Activated naive CD4-positive, alpha-beta T cell treated with anti-CD3 and anti-CD28 coated beads, Interleukin-2, amount 10 ng/mL, durations not matched to agents 7 days and 5 days (primary cell): Measurements from ENCODE around the gene PCCA.
"Not testable (repeated sequence)": the region's sequence is repeated elsewhere in the genome, so short reads cannot be mapped to it uniquely, and the experiment has no call there.

Experiments
- CTCF ChIA-PET: fragments of 350-600 bp; sonication (Branson Sonifier 250); formaldehyde crosslinking; loops from one replicate; lab custom pipeline; 2021; ENCODE audit warnings: antibody characterized with exemption; lab: Charles Lee
- DNase-seq: peaks from one replicate; pipeline ENCODE4 v3.0.0-alpha.2; 2020
- H3K27ac Mint-ChIP-seq: one replicate; pipeline ENCODE4 v1.8.0; 2021; ENCODE audit warnings: mild to moderate bottlenecking, moderate library complexity, mixed read lengths
- H3K27me3 Mint-ChIP-seq: one replicate; pipeline ENCODE4 v1.8.0; 2021; ENCODE audit warnings: mild to moderate bottlenecking, mixed read lengths
- H3K36me3 Mint-ChIP-seq: one replicate; pipeline ENCODE4 v1.8.0; 2021; ENCODE audit warnings: mixed read lengths
- H3K4me1 Mint-ChIP-seq: one replicate; pipeline ENCODE4 v1.8.0; 2021; ENCODE audit warnings: mixed read lengths
- H3K4me3 Mint-ChIP-seq: one replicate; pipeline ENCODE4 v1.8.0; 2021; ENCODE audit warnings: mild to moderate bottlenecking, moderate library complexity, mixed read lengths
- H3K9me3 Mint-ChIP-seq: one replicate; pipeline ENCODE4 v1.8.0; 2021; ENCODE audit warnings: mixed read lengths

PCCA gene

DNA sequence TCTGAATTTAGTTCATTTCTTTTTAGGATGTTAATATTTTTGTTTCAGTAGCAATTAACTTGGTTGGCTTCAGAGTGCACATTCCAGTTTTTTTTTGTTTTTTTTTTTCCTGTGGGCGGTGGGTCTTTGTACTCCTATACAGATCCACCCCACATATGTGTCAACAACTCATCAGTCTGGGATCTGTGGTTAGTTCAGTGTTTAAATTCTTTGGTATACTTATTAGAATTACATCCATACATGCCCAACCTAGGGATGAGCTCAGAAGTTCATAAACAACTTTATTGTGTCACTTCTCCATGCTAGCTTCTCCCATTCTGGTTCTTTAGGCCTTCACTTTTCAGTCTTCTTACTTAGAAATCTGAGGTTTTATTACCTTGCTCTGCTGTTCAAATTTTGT, 50.9 kb downstream of the PCCA start:
- Mint-ChIP-seq H3K4me1 (peaks cover 9% of the 10 kb centered on the region), H3K36me3 (peaks cover 5% of the 10 kb centered on the region), H3K4me3 (no peak overlapping the region), H3K27ac (no peak overlapping the region), H3K27me3 (no peaks in the 10 kb centered on the region), H3K9me3 (peaks cover 2% of the 10 kb centered on the region)
- no peak for DNase-seq
- CTCF ChIA-PET: no interaction called here

DNA sequence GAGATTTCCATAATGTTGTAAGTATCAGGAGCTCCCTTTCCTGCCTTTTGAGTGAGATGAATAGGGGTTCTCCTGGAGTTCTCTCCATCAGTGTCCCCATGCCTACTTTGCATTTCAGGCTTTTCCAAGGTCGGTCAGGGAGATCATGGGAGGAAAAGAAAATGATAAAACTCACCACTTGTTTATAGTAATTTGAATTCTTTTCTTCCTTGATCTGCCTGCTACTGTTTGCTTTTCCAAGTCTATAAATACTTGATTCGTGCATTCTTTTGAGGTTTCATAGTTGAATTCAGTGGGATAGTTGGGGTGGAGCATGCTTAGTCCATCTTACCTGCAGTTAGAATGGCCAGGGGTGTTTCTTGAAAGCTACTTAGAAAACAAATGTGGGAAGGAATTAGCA, 51.5 kb downstream of the PCCA start:
- CTCF ChIA-PET: no interaction called here

DNA sequence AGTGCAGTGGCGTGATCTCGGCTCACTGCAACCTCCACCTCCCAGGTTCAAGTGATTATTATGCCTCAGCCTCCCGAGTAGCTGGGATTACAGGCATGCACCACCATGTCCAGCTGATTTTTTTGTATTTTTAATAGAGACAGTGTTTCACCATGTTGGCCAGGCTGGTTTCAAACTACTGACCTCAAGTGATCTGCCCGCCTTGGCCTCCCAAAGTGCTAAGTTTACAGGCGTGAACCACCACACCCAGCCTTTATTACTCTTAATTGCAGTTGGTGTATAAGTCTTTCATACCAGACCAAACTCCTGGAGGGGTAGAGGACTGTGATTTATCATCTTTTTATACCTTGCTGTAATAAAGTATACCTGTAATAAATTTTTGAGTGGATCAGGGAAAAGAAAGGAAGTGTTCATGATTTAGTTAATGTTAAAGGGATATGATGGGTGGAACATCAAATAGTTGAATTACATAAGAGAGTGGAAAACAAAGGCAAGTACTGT, 52.6 kb downstream of the PCCA start:
- H3K27me3 Mint-ChIP-seq, H3K27ac Mint-ChIP-seq, H3K36me3 Mint-ChIP-seq, H3K4me1 Mint-ChIP-seq, H3K9me3 Mint-ChIP-seq, DNase-seq, H3K4me3 Mint-ChIP-seq, CTCF ChIA-PET: not testable (repeated sequence)

More for the DNA sequence above, 51.5 kb downstream of the PCCA start:
- Mint-ChIP-seq H3K4me1 (peaks cover 9% of the 10 kb centered on the region), H3K27ac (no peak overlapping the region), H3K9me3 (peaks cover 5% of the 10 kb centered on the region), H3K4me3 (no peak overlapping the region), H3K27me3 (no peaks in the 10 kb centered on the region), H3K36me3 (peaks cover 9% of the 10 kb centered on the region)
- no peak for DNase-seq

DNA sequence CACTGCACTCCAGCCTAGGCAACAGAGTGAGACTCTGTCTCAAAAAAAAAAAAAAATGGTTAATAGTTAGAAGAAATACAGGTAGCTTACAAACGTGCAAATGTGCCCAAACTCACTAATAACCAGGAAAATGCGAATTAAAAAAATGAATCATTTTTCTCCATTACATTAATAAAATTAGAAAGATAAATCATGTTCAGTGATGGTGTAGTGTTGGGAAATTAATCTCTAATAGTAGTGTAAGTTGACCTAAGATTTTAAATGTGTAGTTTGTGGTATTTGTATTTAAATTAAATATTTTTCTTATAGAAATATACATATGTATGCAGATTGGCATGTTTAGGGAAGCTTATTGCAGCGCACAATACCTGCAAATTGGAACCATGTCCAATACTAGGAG, 57.6 kb downstream of the PCCA start:
- Mint-ChIP-seq H3K27me3 (no peaks in the 10 kb centered on the region), H3K4me3 (no peak overlapping the region), H3K4me1 (no peaks in the 10 kb centered on the region), H3K9me3 (peaks cover 4% of the 10 kb centered on the region), H3K36me3 (peaks cover 4% of the 10 kb centered on the region), H3K27ac (no peak overlapping the region)
- no peak for DNase-seq
- CTCF ChIA-PET: no interaction called here

DNA sequence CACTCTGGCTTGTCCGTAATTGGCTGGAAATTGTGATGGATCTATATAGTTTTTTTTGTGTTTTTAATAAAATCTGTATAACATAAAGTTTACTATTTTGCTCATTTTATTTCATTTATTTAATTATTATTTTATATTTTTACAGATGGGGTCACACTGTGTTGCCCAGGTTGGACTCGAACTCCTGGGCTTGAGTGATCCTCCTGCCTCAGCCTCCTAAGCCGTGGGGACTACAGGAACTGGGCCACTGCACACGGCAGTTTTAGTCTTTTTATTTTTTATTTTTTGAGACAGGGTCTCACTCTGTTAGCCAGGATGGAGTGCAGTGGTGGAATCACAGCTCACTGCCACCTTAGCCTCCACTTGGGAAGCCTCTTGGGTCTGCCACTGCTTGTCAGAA, 58.9 kb downstream of the PCCA start:
- no peak for DNase-seq
- Mint-ChIP-seq H3K27me3 (no peaks in the 10 kb centered on the region), H3K4me3 (no peak overlapping the region), H3K36me3 (peaks cover 4% of the 10 kb centered on the region), H3K4me1 (no peaks in the 10 kb centered on the region), H3K9me3 (peaks cover 4% of the 10 kb centered on the region), H3K27ac (no peak overlapping the region)
- CTCF ChIA-PET: no interaction called here

DNA sequence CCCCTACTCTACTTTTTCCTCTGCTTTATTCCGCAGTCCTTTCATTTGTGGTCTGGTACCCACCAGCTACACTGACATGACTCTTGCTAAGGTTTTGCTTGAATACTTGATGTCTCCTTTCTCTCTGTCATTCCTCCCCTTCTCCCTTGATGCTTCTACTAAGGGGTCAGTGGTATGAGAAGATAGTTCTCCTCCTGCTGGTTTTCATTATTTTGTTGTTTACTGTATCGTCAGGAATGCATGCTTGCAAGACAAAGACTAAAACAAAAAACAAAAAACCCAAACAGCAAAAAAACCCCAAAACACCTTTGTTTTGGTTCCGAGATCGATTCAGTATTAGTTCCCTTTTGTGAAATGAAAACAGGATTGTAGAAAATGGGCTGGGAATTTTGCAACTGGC, 59.5 kb downstream of the PCCA start:
- DNase-seq: no peak
- H3K27me3 Mint-ChIP-seq: no peaks in the 10 kb centered on the region
- H3K4me3 Mint-ChIP-seq: no peak overlapping the region
- no peak overlapping the region for H3K27ac Mint-ChIP-seq
- CTCF ChIA-PET: no interaction called here
- H3K9me3 Mint-ChIP-seq: peaks cover 4% of the 10 kb centered on the region
- H3K36me3 Mint-ChIP-seq: peaks cover 4% of the 10 kb centered on the region
- H3K4me1 Mint-ChIP-seq: no peaks in the 10 kb centered on the region

DNA sequence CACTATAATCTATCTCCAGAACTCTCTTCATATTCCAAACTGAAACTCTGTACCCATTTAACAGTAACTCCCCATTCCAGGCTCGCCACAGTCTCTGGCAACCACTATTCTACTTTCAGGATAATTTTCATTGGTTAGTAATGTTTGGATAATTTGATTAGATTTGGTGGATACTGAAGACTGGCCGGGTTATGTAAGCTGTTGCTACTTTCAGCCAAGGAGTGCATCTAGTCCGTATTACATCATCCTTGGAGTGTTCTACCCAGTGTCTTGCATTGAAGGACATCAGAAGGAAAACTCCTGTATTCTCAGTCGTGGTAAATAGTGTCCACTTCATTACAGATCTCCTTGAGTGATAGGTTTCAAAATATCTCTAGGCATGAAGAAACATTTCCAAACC, 60.5 kb downstream of the PCCA start:
- no peaks in the 10 kb centered on the region for H3K27me3 Mint-ChIP-seq
- H3K27ac Mint-ChIP-seq: no peak overlapping the region
- H3K4me3 Mint-ChIP-seq: no peak overlapping the region
- no peaks in the 10 kb centered on the region for H3K4me1 Mint-ChIP-seq
- no peak for DNase-seq
- H3K9me3 Mint-ChIP-seq: peaks cover 4% of the 10 kb centered on the region
- peaks cover 4% of the 10 kb centered on the region for H3K36me3 Mint-ChIP-seq
- CTCF ChIA-PET: no interaction called here

DNA sequence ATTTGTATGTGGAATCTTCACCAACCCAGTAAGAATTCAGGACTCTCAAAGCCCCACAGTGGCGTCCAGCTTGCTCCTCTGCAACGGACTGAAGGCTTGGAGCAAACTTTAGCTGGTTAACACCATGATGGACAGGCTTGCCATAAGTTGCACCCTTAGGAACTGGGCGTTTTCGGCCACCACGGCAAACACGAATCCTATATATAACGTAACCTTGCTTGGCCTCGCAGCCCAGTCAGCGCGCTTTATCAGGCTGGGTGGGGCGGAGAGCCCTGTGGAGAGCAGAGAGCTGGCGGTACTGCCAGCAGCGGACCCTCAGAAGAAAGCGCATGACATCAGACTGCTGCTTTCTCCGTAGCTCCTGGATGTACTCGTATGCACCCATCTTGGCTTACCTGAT, 61.8 kb downstream of the PCCA start:
- H3K27me3 Mint-ChIP-seq, H3K4me1 Mint-ChIP-seq, CTCF ChIA-PET, H3K4me3 Mint-ChIP-seq, H3K36me3 Mint-ChIP-seq, H3K27ac Mint-ChIP-seq, H3K9me3 Mint-ChIP-seq, DNase-seq: not testable (repeated sequence)

DNA sequence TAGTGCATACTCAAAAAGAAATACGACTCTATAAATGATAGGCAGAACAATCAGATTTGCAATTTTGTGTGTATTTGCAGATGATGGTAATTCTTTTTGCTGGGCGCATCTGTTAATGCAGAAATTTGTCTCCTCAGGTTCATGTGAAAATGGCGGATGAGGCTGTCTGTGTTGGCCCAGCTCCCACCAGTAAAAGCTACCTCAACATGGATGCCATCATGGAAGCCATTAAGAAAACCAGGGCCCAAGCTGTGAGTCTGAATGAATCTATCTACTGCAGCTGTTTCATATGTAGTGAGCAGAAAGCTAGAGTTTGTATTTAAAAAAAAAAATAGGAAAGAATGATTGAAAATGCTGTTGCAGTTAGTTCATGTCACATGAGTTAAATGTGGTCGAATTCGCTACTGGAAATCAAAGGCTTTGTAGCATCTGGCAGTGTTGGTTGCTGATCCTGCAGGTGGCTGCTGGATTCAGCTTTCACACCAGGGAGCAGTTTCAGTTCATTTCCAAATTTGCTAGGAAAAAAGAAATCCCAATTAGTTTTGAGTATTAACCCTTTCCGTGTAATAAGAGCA, 66.0 kb downstream of the PCCA start:
- Mint-ChIP-seq H3K9me3 (no peaks in the 10 kb centered on the region), H3K36me3 (peaks cover 2% of the 10 kb centered on the region), H3K4me1 (peaks cover 5% of the 10 kb centered on the region), H3K27me3 (no peaks in the 10 kb centered on the region), H3K27ac (no peak overlapping the region), H3K4me3 (no peak overlapping the region)
- CTCF ChIA-PET: interaction anchor here (0.6 kb wide), 1 partner anchor 9 kb away, joined by 3 read pairs; no protein-coding TSS in a partner anchor
- no peak for DNase-seq

DNA sequence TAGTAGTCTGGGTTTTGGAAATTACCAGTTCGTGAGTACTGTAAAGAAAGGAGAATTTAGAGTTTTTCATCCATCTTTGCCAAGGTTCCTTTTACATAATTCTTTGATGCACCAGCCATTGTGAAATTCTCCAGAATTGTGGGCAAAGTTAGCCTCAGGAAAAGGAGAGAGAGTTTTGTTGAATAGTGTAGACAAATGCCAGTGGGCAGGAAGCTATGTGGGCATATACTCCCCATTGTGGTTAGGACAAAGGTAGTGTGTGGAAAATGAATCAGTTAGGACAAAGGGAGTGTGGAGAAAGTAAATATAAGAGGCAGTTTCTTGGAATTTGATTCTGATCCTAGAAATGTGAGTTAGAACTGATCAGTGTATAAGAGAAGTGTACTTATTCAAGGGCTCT, 67.9 kb downstream of the PCCA start:
- Mint-ChIP-seq H3K9me3 (no peaks in the 10 kb centered on the region), H3K36me3 (peaks cover 2% of the 10 kb centered on the region), H3K4me3 (no peak overlapping the region), H3K4me1 (peaks cover 5% of the 10 kb centered on the region), H3K27ac (no peak overlapping the region), H3K27me3 (no peaks in the 10 kb centered on the region)
- no peak for DNase-seq
- CTCF ChIA-PET: no interaction called here

DNA sequence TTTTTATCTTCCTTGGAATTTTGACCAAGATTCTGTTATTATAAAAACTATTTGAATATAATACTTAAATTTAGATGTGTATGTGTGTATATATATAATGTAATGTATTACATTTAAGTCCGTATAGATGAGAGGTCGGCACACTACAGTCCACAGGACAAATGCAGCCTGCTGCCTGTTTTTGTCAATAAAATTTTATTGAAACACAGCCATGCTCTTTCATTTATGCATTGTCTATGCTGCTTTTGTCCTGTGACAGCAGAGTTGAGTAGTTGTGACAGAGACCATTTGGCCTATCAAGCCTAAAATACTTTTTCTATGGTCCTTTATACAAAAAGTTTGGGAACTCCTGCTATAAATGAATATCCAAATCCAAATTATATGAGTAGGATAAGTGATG, 69.7 kb downstream of the PCCA start:
- Mint-ChIP-seq H3K27ac (no peak overlapping the region), H3K36me3 (peaks cover 2% of the 10 kb centered on the region), H3K4me1 (peaks cover 5% of the 10 kb centered on the region), H3K4me3 (no peak overlapping the region), H3K27me3 (no peaks in the 10 kb centered on the region), H3K9me3 (no peaks in the 10 kb centered on the region)
- DNase-seq: no peak
- CTCF ChIA-PET: no interaction called here

DNA sequence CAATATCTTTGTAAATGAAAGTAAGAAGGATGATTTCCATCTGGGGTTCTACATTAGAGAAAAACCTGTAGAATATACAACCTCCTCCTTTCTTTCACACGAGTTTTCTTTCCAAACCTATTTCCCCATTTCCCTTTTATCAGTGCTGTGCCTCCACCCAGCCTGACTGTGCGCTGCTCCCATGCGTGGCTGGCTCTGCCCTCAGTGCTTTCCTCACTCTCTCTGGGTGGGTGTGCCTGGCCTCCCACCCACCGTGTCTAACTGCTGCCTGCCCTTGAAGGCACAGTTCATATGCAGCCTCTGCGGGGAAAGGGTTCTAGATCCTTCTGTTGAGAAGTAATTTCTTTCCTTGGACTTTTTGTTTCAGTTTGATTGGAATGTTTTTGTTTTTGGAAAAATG, 70.7 kb downstream of the PCCA start:
- Mint-ChIP-seq H3K36me3 (peaks cover 2% of the 10 kb centered on the region), H3K4me3 (no peak overlapping the region), H3K4me1 (peaks cover 5% of the 10 kb centered on the region), H3K9me3 (no peaks in the 10 kb centered on the region), H3K27ac (no peak overlapping the region), H3K27me3 (no peaks in the 10 kb centered on the region)
- no peak for DNase-seq
- CTCF ChIA-PET: no interaction called here

DNA sequence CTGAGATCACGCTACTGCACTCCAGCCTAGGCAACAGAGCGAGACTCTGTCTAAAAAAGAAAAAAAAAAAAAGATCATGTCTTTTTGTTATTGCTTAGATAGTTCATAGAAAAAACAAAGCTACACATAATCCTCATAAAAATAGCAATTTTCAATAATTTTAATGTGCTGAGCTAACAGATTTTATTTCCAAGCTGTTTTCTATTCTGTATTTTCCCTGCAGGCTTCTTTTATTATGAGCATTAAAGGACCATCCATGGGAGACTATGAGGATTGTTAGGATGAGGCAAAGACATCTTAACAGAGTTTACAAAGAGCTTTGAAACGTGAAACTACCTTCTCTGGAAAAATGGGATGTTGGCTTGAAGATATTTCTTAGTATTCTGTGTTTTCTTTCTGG, 71.6 kb downstream of the PCCA start:
- H3K9me3 Mint-ChIP-seq: no peaks in the 10 kb centered on the region
- H3K4me3 Mint-ChIP-seq: no peak overlapping the region
- H3K4me1 Mint-ChIP-seq: peaks cover 5% of the 10 kb centered on the region
- H3K27me3 Mint-ChIP-seq: no peaks in the 10 kb centered on the region
- CTCF ChIA-PET: interaction anchor here (0.5 to 0.6 kb wide), 2 partner anchors 13 to 633 kb away, joined by 3 to 4 read pairs; no protein-coding TSS in a partner anchor
- no peak for DNase-seq
- H3K36me3 Mint-ChIP-seq: peaks cover 2% of the 10 kb centered on the region
- H3K27ac Mint-ChIP-seq: no peak overlapping the region

DNA sequence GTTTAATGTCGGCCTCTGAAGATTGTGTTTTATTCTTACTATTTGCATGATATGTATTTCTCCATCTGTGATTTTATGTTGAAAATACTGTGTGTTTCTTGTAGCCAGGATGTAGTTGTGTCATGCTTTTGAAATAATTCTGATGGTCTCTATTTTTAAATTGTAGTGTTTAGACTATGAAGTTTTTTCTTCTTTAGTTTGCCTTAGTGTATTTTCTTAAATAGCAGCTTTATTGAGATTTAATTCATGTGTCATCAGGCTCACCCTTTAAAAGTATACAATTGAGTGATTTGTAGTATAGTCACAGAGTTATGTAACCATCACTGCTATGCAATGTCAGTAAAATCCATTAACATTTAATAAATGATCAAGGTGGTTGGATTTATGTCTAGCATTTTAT, 74.5 kb downstream of the PCCA start:
- H3K36me3 Mint-ChIP-seq: peaks cover 2% of the 10 kb centered on the region
- CTCF ChIA-PET: interaction anchor here (0.7 kb wide), 1 partner anchor 18 kb away, joined by 3 read pairs; no protein-coding TSS in a partner anchor
- no peaks in the 10 kb centered on the region for H3K4me1 Mint-ChIP-seq
- H3K27me3 Mint-ChIP-seq: no peaks in the 10 kb centered on the region
- H3K27ac Mint-ChIP-seq: no peak overlapping the region
- no peak for DNase-seq
- H3K9me3 Mint-ChIP-seq: no peaks in the 10 kb centered on the region
- H3K4me3 Mint-ChIP-seq: no peak overlapping the region

DNA sequence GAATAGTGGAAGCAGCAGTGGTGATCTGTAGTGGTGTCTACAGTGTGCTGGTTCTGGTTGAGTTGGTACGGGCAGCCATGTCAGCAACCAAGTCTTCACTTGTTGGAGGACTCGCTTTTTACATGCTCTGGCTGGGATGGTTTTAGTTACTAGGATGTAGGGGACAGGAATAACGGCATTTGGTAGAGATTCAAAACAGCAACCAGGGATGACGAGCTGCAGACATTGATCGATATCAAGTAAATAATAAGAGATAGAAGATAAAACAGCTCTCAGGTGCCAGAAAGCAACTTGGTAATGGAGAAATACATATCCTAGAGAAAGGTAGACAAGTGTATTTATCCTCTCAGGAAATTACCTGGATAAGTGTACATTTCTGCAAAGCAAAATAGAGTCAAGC, 84.3 kb downstream of the PCCA start:
- DNase-seq: no peak
- H3K36me3 Mint-ChIP-seq: peaks cover 1% of the 10 kb centered on the region
- H3K27ac Mint-ChIP-seq: no peak overlapping the region
- H3K4me3 Mint-ChIP-seq: no peak overlapping the region
- peaks cover 1% of the 10 kb centered on the region for H3K9me3 Mint-ChIP-seq
- no peaks in the 10 kb centered on the region for H3K4me1 Mint-ChIP-seq
- CTCF ChIA-PET: interaction anchor here (0.6 kb wide), 1 partner anchor 13 kb away, joined by 3 read pairs; no protein-coding TSS in a partner anchor
- H3K27me3 Mint-ChIP-seq: no peaks in the 10 kb centered on the region
